Neural cell (in vitro differentiated cells): ENCODE data around the gene HYLS1. TPM values are rescaled to one million over a fixed set of nuclear protein-coding genes. Genes with fewer than 3 reads are reported as not detected.

ENCODE experiments used
- H2AFZ ChIP-seq: fragments of 200-600, 300-800 bp; sonication (generic), shearing (Covaris generic); 2 replicates; pipeline ENCODE4 v1.6.0; 2014; ENCODE audit warnings: low read depth, mild to moderate bottlenecking, antibody characterized with exemption, low read length, moderate library complexity
- H3F3A ChIP-seq: fragments of 200-600 bp; shearing (Covaris generic); 2 replicates; pipeline ENCODE4 v1.6.1; 2016; ENCODE audit warnings: mild to moderate bottlenecking, moderate library complexity, mixed read lengths, antibody characterized with exemption, low read length; ENCODE audit not compliant: insufficient read depth, poor library complexity, severe bottlenecking
- H3K27ac ChIP-seq: fragments of 200-600, 300-800 bp; sonication (generic), shearing (Covaris generic); 2 replicates; pipeline ENCODE4 v1.5.1; 2014; ENCODE audit warnings: mild to moderate bottlenecking, low read length, moderate library complexity
- H3K27me3 ChIP-seq: fragments of 300-800, 200-600 bp; sonication (generic), shearing (Covaris generic); 2 replicates; pipeline ENCODE4 v1.6.0; 2014; ENCODE audit warnings: mild to moderate bottlenecking, low read depth, low read length, moderate library complexity; ENCODE audit not compliant: insufficient read depth
- H3K36me3 ChIP-seq: fragments of 300-800, 200-600 bp; sonication (generic), shearing (Covaris generic); 2 replicates; pipeline ENCODE4 v1.5.1; 2014; ENCODE audit warnings: mild to moderate bottlenecking, antibody characterized with exemption, low read length, moderate library complexity; ENCODE audit not compliant: insufficient read depth
- H3K4me2 ChIP-seq: fragments of 300-800, 200-600 bp; sonication (generic), shearing (Covaris generic); 2 replicates; pipeline ENCODE4 v1.6.0; 2014; ENCODE audit warnings: mild to moderate bottlenecking, low read length
- H3K4me3 ChIP-seq: fragments of 300-800, 200-600 bp; sonication (generic), shearing (Covaris generic); 2 replicates; pipeline ENCODE4 v1.5.1; 2014; ENCODE audit warnings: mild to moderate bottlenecking, low read length, moderate library complexity
- H3K79me2 ChIP-seq: fragments of 200-600 bp; shearing (Covaris generic); replicated peaks from 2 replicates; pipeline ENCODE4 v1.6.0; 2014; ENCODE audit warnings: mild to moderate bottlenecking, low read length, moderate library complexity; ENCODE audit not compliant: insufficient read depth
- H3K9ac ChIP-seq: fragments of 300-800, 200-600 bp; sonication (generic), shearing (Covaris generic); 2 replicates; pipeline ENCODE4 v1.6.1; 2016; ENCODE audit warnings: mild to moderate bottlenecking, low read length, mixed read lengths
- H3K9me2 ChIP-seq: fragments of 200-600 bp; shearing (Covaris generic); 2 replicates; pipeline ENCODE4 v1.6.1; 2016; ENCODE audit warnings: mild to moderate bottlenecking, low read length, mixed read lengths; ENCODE audit not compliant: insufficient read depth
- H3K9me3 ChIP-seq: fragments of 200-600, 300-800 bp; sonication (generic), shearing (Covaris generic); 2 replicates; pipeline ENCODE4 v1.6.1; 2016; ENCODE audit warnings: mild to moderate bottlenecking, mixed run types, low read length, moderate library complexity, mixed read lengths
- H4K20me1 ChIP-seq: fragments of 200-600 bp; shearing (Covaris generic); 2 replicates; pipeline ENCODE4 v1.6.1; 2016; ENCODE audit warnings: mild to moderate bottlenecking, mixed run types; ENCODE audit not compliant: insufficient read depth
- EP300 ChIP-seq: fragments of 450-650 bp; conservative IDR thresholded peaks from 2 replicates; pipeline ENCODE4 v1.6.1; 2014; ENCODE audit warnings: antibody characterized with exemption, mild to moderate bottlenecking, moderate library complexity; ENCODE audit not compliant: poor library complexity, severe bottlenecking
- EZH2 ChIP-seq: fragments of 200-600, 300-800 bp; shearing (Covaris generic), sonication (generic); IDR thresholded peaks from 2 replicates; pipeline ENCODE4 v1.6.1; 2014; ENCODE audit warnings: antibody characterized with exemption, low read length, borderline replicate concordance, mild to moderate bottlenecking; ENCODE audit not compliant: insufficient read depth, poor library complexity, severe bottlenecking
- MXI1 ChIP-seq: fragments of 450-650 bp; conservative IDR thresholded peaks from 2 replicates; pipeline ENCODE4 v1.6.1; 2014; ENCODE audit warnings: antibody characterized with exemption, mild to moderate bottlenecking; ENCODE audit not compliant: poor library complexity, severe bottlenecking
- POLR2AphosphoS5 ChIP-seq: IDR thresholded peaks from 2 replicates; pipeline ENCODE4 v1.6.1; 2012
- RAD21 ChIP-seq: fragments of 450-650 bp; conservative IDR thresholded peaks from 2 replicates; pipeline ENCODE4 v1.6.1; 2014; ENCODE audit warnings: antibody characterized with exemption, mild to moderate bottlenecking, moderate library complexity
- REST ChIP-seq: IDR thresholded peaks from 2 replicates; pipeline ENCODE4 v1.6.1; 2012; ENCODE audit warnings: borderline replicate concordance
- SMC3 ChIP-seq: fragments of 450-650 bp; conservative IDR thresholded peaks from 2 replicates; pipeline ENCODE4 v1.6.1; 2014; ENCODE audit warnings: antibody characterized with exemption, mild to moderate bottlenecking, moderate library complexity; ENCODE audit not compliant: poor library complexity
- TAF1 ChIP-seq: IDR thresholded peaks from 2 replicates; pipeline ENCODE4 v1.6.1; 2012; ENCODE audit warnings: low read depth
- polyA plus RNA-seq: library from polyadenylated mRNA; depleted of rRNA; stranded (reverse); fragments of >200 nt; gene quantifications from 2 replicates; pipeline ENCODE4 v1.2.3, GENCODE V29; 2014
- TF ChIP-seq, protein P1 (sequence below): fragments of 450-650 bp; IDR thresholded peaks from 2 replicates; pipeline ENCODE4 v1.5.1; 2014; ENCODE audit warnings: antibody characterized with exemption, mild to moderate bottlenecking, moderate library complexity; ENCODE audit not compliant: poor library complexity, severe bottlenecking

The HYLS1 gene
- polyA plus RNA-seq, 1 donor from 2014 or later, result 6.0 TPM

GRCh38 chr11:125872138-125872491 lies 15.4 kb upstream of the HYLS1 start:
- no peak for TF ChIP-seq SMC3
- TF ChIP-seq REST, result no peak
- no peak for TF ChIP-seq EP300
- TF ChIP-seq RAD21, result no peak
- TF ChIP-seq POLR2AphosphoS5, result no peak
- TF ChIP-seq TAF1, result no peak
- TF ChIP-seq MXI1, result no peak
- TF ChIP-seq EZH2, result no peak
- TF ChIP-seq, protein P1, sequence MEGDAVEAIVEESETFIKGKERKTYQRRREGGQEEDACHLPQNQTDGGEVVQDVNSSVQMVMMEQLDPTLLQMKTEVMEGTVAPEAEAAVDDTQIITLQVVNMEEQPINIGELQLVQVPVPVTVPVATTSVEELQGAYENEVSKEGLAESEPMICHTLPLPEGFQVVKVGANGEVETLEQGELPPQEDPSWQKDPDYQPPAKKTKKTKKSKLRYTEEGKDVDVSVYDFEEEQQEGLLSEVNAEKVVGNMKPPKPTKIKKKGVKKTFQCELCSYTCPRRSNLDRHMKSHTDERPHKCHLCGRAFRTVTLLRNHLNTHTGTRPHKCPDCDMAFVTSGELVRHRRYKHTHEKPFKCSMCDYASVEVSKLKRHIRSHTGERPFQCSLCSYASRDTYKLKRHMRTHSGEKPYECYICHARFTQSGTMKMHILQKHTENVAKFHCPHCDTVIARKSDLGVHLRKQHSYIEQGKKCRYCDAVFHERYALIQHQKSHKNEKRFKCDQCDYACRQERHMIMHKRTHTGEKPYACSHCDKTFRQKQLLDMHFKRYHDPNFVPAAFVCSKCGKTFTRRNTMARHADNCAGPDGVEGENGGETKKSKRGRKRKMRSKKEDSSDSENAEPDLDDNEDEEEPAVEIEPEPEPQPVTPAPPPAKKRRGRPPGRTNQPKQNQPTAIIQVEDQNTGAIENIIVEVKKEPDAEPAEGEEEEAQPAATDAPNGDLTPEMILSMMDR, result no peak
- H2AFZ ChIP-seq, result no peak overlapping the region
- H3K36me3 ChIP-seq, result no peaks in the 10 kb centered on the region
- H3K4me3 ChIP-seq, result no peak overlapping the region
- no peaks in the 10 kb centered on the region for H3K9me2 ChIP-seq
- H3K27ac ChIP-seq, result no peak overlapping the region
- H3K79me2 ChIP-seq, result no peaks in the 10 kb centered on the region
- no peaks in the 10 kb centered on the region for H3F3A ChIP-seq
- H3K9me3 ChIP-seq, result no peaks in the 10 kb centered on the region
- no peak overlapping the region for H3K4me2 ChIP-seq
- H4K20me1 ChIP-seq, result no peaks in the 10 kb centered on the region
- H3K27me3 ChIP-seq, result no peaks in the 10 kb centered on the region
- H3K9ac ChIP-seq, result no peak overlapping the region

DNA sequence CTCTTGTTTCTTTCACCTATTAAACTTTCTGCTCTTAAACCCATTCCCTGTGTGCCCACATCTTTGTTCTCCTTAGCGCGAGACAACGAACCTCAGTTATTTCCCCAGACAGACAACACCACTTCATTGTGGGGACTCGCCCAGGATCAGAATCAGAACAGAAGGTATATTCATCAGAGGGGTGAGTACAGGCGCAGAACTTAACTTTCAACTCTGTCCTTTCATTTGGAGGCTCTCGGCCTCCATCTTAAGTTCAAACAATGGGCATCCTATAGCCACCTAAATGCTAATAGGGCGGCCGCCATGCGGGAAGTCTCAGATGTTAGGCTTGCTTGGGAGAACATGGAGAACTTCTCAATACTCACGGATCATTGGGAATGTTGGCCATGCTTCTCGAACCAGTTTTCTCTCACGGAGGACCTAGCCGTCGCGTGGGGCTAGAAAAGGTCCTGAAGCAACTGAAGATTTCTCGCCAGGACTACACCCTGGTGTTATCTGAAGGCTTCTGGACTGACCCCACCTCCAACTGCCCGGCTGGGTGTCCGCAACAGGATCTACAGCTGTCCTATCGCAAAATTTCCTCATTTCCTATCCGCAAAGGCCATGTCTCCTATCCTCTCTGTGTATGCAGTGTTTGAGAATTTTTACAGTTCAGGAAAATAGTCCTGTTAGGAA lies 13.4 kb upstream of the HYLS1 start:
- Histone ChIP-seq H3K79me2 (no peaks in the 10 kb centered on the region), H3K36me3 (no peaks in the 10 kb centered on the region), H2AFZ (no peak overlapping the region), H3K27ac (no peak overlapping the region), H3K9me3 (no peaks in the 10 kb centered on the region), H3F3A (no peaks in the 10 kb centered on the region), H3K4me2 (no peak overlapping the region), H4K20me1 (no peaks in the 10 kb centered on the region), H3K27me3 (no peaks in the 10 kb centered on the region), H3K4me3 (no peak overlapping the region), H3K9ac (no peak overlapping the region), H3K9me2 (no peaks in the 10 kb centered on the region)
- TF ChIP-seq SMC3 (no peak), TAF1 (no peak), EZH2 (no peak), EP300 (no peak), POLR2AphosphoS5 (no peak), MXI1 (no peak), RAD21 (no peak)
- TF ChIP-seq, protein P1, result no peak
